ENCODE measurements around the gene ERO1B. TPM values are rescaled to one million over a fixed set of nuclear protein-coding genes. Genes with fewer than 3 reads are reported as not detected.

Gene ERO1B
- total RNA-seq, 1 donor = 2.9 TPM

DNA sequence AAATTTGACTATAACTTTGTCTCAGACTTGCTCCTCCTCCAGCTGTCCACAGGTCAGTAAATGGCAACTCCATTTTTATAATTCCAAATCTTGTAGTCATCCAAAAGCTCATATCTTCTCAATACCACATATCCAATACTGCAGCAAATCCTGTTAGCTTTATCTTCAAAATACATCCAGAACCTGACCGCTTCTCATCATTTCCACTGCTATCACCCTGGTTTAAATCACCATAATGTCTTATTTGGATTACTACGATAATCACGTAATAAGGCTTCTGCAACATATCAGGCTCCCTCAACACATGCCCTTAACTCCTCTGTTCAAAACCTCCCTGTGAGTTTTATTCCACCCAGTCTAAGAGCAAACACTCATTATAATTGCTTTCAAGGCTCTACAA, 34.5 kb downstream of the ERO1B start:
- H2AFZ ChIP-seq (ENCODE audit: low read length) = no peak overlapping the region
- no peak for DNase-seq (ENCODE audit: insufficient read length, low spot score, missing footprints)
- no peaks in the 10 kb centered on the region for H3K79me2 ChIP-seq (ENCODE audit: insufficient read depth, low read length)
- no peaks in the 10 kb centered on the region for H3K4me1 ChIP-seq (ENCODE audit: insufficient read depth, low read length)
- no peak overlapping the region for H3K4me2 ChIP-seq (ENCODE audit: insufficient read depth, low read length)
- no peak overlapping the region for H3K4me3 ChIP-seq (ENCODE audit: insufficient read depth, low read length)
- no peaks in the 10 kb centered on the region for H3K36me3 ChIP-seq (ENCODE audit: insufficient read depth, low read length)
- H4K20me1 ChIP-seq (ENCODE audit: insufficient read depth, low read length) = no peaks in the 10 kb centered on the region
- TF ChIP-seq, protein P1, sequence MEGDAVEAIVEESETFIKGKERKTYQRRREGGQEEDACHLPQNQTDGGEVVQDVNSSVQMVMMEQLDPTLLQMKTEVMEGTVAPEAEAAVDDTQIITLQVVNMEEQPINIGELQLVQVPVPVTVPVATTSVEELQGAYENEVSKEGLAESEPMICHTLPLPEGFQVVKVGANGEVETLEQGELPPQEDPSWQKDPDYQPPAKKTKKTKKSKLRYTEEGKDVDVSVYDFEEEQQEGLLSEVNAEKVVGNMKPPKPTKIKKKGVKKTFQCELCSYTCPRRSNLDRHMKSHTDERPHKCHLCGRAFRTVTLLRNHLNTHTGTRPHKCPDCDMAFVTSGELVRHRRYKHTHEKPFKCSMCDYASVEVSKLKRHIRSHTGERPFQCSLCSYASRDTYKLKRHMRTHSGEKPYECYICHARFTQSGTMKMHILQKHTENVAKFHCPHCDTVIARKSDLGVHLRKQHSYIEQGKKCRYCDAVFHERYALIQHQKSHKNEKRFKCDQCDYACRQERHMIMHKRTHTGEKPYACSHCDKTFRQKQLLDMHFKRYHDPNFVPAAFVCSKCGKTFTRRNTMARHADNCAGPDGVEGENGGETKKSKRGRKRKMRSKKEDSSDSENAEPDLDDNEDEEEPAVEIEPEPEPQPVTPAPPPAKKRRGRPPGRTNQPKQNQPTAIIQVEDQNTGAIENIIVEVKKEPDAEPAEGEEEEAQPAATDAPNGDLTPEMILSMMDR (IDR thresholded peaks at IDR 0.05; ENCODE audit: extremely low read depth, low read depth, low read length) = no peak
- no peak overlapping the region for H3K27ac ChIP-seq (ENCODE audit: low read depth, low read length)
- no peaks in the 10 kb centered on the region for H3K9me3 ChIP-seq (ENCODE audit: low read depth, low read length)
- H3K27me3 ChIP-seq (ENCODE audit: insufficient read depth, low read length) = no peaks in the 10 kb centered on the region

DNA sequence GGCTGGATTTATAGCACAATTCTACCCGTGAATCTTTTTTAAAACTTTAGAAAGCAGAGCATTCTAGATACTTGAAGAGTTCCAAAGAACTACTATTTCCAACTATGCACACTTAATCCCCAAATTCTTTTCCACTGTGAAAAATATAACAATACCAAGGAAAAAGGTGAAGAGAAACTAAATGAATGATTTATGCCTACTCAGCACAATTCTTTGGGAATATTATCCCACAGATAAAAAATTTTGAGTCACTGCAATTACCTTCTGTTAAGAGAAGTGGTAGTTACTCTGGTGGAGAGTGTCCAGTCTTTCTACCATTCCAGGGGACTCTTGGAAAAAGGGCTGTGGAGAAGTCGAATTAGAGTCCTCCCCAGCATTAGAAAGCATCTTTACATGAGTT, 39.2 kb downstream of the ERO1B start:
- no peaks in the 10 kb centered on the region for H3K27me3 ChIP-seq (ENCODE audit: insufficient read depth, low read length)
- no peak for DNase-seq (ENCODE audit: insufficient read length, low spot score, missing footprints)

DNA sequence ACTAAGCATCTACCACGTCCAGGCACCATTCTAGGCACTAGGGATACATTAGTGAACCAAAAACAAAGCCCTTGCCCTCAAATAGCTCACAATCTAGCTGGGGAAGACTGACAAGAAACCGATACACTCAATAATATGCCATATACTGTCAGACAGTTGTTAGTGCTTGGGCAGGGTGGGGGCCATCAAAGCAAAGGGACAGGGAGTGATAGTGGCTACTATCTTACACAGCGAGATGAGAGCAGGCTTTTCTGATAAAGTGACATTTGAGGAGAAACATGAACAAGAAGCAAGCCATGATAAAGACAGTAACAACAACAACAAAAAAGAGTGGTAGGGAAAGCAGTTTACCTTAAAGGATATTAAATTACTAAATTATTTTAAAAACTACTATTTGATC, 41.1 kb downstream of the ERO1B start:
- H3K27me3 ChIP-seq (ENCODE audit: insufficient read depth, low read length) = no peaks in the 10 kb centered on the region
- TF ChIP-seq, protein P1 (IDR thresholded peaks at IDR 0.05; ENCODE audit: extremely low read depth, low read depth, low read length) = no peak
- H3K4me1 ChIP-seq (ENCODE audit: insufficient read depth, low read length) = no peaks in the 10 kb centered on the region
- H3K4me3 ChIP-seq (ENCODE audit: insufficient read depth, low read length) = no peak overlapping the region
- no peaks in the 10 kb centered on the region for H3K36me3 ChIP-seq (ENCODE audit: insufficient read depth, low read length)
- H3K27ac ChIP-seq (ENCODE audit: low read depth, low read length) = no peak overlapping the region
- no peaks in the 10 kb centered on the region for H4K20me1 ChIP-seq (ENCODE audit: insufficient read depth, low read length)
- no peak for DNase-seq (ENCODE audit: insufficient read length, low spot score, missing footprints)
- no peak overlapping the region for H3K4me2 ChIP-seq (ENCODE audit: insufficient read depth, low read length)
- H2AFZ ChIP-seq (ENCODE audit: low read length) = no peak overlapping the region
- no peaks in the 10 kb centered on the region for H3K9me3 ChIP-seq (ENCODE audit: low read depth, low read length)
- H3K79me2 ChIP-seq (ENCODE audit: insufficient read depth, low read length) = no peaks in the 10 kb centered on the region

More for the DNA sequence above, 39.2 kb downstream of the ERO1B start:
- Histone ChIP-seq H3K79me2 (ENCODE audit: insufficient read depth, low read length) (no peaks in the 10 kb centered on the region), H2AFZ (ENCODE audit: low read length) (no peak overlapping the region), H3K4me2 (ENCODE audit: insufficient read depth, low read length) (no peak overlapping the region), H3K36me3 (ENCODE audit: insufficient read depth, low read length) (no peaks in the 10 kb centered on the region), H4K20me1 (ENCODE audit: insufficient read depth, low read length) (no peaks in the 10 kb centered on the region), H3K4me3 (ENCODE audit: insufficient read depth, low read length) (no peak overlapping the region), H3K4me1 (ENCODE audit: insufficient read depth, low read length) (no peaks in the 10 kb centered on the region), H3K27ac (ENCODE audit: low read depth, low read length) (no peak overlapping the region), H3K9me3 (ENCODE audit: low read depth, low read length) (no peaks in the 10 kb centered on the region)
- TF ChIP-seq, protein P1 (IDR thresholded peaks at IDR 0.05; ENCODE audit: extremely low read depth, low read depth, low read length) = no peak

DNA sequence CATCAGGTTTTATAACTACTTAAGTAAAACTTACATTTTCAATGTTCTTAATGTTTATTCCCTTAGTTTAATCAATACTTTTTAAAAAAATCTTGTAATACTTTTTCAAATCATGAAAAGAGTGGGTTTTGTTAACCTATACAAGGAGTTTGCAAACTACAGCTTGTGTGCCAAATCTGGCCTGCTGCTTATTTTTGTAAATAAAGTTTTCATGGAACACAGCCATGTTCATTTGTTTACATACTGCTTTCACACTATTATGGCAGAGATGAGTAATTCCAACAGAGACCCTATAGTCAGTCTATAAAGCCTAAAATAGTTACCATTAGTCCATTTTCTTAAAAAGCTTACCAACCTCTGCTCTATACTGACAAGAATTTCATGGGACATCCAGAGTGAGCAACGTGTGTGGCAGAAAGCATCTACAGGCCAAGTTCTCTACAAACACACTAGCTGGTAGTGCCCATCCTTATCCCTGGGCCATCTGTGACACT, 42.6 kb downstream of the ERO1B start:
- no peak overlapping the region for H3K27ac ChIP-seq (ENCODE audit: low read depth, low read length)
- H3K4me1 ChIP-seq (ENCODE audit: insufficient read depth, low read length) = no peaks in the 10 kb centered on the region
- no peaks in the 10 kb centered on the region for H4K20me1 ChIP-seq (ENCODE audit: insufficient read depth, low read length)
- no peak overlapping the region for H2AFZ ChIP-seq (ENCODE audit: low read length)
- no peaks in the 10 kb centered on the region for H3K27me3 ChIP-seq (ENCODE audit: insufficient read depth, low read length)
- no peaks in the 10 kb centered on the region for H3K36me3 ChIP-seq (ENCODE audit: insufficient read depth, low read length)
- TF ChIP-seq, protein P1 (IDR thresholded peaks at IDR 0.05; ENCODE audit: extremely low read depth, low read depth, low read length) = no peak
- no peaks in the 10 kb centered on the region for H3K9me3 ChIP-seq (ENCODE audit: low read depth, low read length)
- no peaks in the 10 kb centered on the region for H3K79me2 ChIP-seq (ENCODE audit: insufficient read depth, low read length)
- H3K4me2 ChIP-seq (ENCODE audit: insufficient read depth, low read length) = no peak overlapping the region
- no peak overlapping the region for H3K4me3 ChIP-seq (ENCODE audit: insufficient read depth, low read length)
- DNase-seq (ENCODE audit: insufficient read length, low spot score, missing footprints) = no peak
